Esophagus squamous epithelium (tissue), 5 donors: ENCODE results near the gene TGFB1I1. TPM values are rescaled to one million over a fixed set of nuclear protein-coding genes. Genes with fewer than 3 reads are reported as not detected.
"Not testable (repeated sequence)": the region's sequence is repeated elsewhere in the genome, so short reads cannot be mapped to it uniquely, and the experiment has no call there.

Source experiments
- DNase-seq: peaks from one replicate; lab custom pipeline; 2025; lab: John Stamatoyannopoulos, UW
- H3K27ac ChIP-seq, 4 donors: fragments of 200-600 bp; sonication (generic); one replicate each; pipeline ENCODE4 v1.5.1; 2016 to 2019; ENCODE audit warnings: mild to moderate bottlenecking in 1 of 4
- H3K27me3 ChIP-seq, 4 donors: fragments of 200-600 bp; sonication (generic); 1 replicate in 3 of 4; 2 replicates in 1 of 4; pipeline versions ENCODE4 v1.5.1 to v1.6.0; 2017 to 2021; ENCODE audit warnings: antibody characterized with exemption in 1 of 4
- H3K36me3 ChIP-seq, 3 donors: fragments of 200-600 bp; sonication (generic); one replicate each; pipeline ENCODE4 v1.5.1; 2016 to 2019
- H3K4me1 ChIP-seq, 3 donors: fragments of 200-600 bp; sonication (generic); one replicate each; pipeline ENCODE4 v1.5.1; 2017 to 2019
- H3K4me3 ChIP-seq, 4 donors: fragments of 200-600 bp; sonication (generic); 1 replicate in 3 of 4; 2 replicates in 1 of 4; pipeline ENCODE4 v1.5.1; 2016 to 2019; ENCODE audit warnings: mild to moderate bottlenecking in 2 of 4, moderate library complexity in 1 of 4
- H3K9me3 ChIP-seq, 3 donors: fragments of 200-600 bp; sonication (generic); one replicate each; pipeline ENCODE4 v1.5.1; 2016 to 2019
- CTCF ChIP-seq, 6 experiments: fragments of 450-650 bp in 4 of 6; fragments of 200-600 bp in 2 of 6; sonication (generic) in 2 of 6; IDR thresholded peaks; one replicate each; pipeline ENCODE4 v1.5.1; 2016 to 2019; ENCODE audit warnings: antibody characterized with exemption in 6 of 6, mild to moderate bottlenecking in 4 of 6, moderate library complexity in 4 of 6
- POLR2A ChIP-seq, 4 donors: fragments of 450-650 bp; IDR thresholded peaks; one replicate each; pipeline ENCODE4 v1.6.1; 2017; ENCODE audit warnings: antibody characterized with exemption in 4 of 4, mild to moderate bottlenecking in 4 of 4, moderate library complexity in 3 of 4
- WGBS, 2 donors: methylation state at CpG; one replicate each; pipeline ENCODE4 v1.1.5; 2018; 5-methylcytosine and 5-hydroxymethylcytosine counted together
- intact Hi-C: fragments of 100-400 bp; cut with DNase I; formaldehyde crosslinking; loops from one replicate; pipeline ENCODE4 v1.15.0; 2022
- total RNA-seq, 4 donors: library from RNA; depleted of rRNA; stranded (reverse); fragments of >200 nt; gene quantifications; one replicate each; pipeline ENCODE4 v1.1.0, GENCODE V29; 2016
- donor health status: DM: yes; HTN: yes; CAD: no.

Gene TGFB1I1
- total RNA-seq, 4 donors from 2014 or later: 7.5 to 70.6 (median 11.1) TPM

- DNase-seq: no peak
- no peaks in the 10 kb centered on the region for H3K36me3 ChIP-seq
- H3K27me3 ChIP-seq: peaks cover 0 to 6% (median 0%) of the 10 kb centered on the region in 4 donors
- TF ChIP-seq POLR2A (IDR thresholded peaks at IDR 0.05) (no peak), CTCF (IDR thresholded peaks at IDR 0.05) (no peak)
- no peaks in the 10 kb centered on the region for H3K9me3 ChIP-seq
- H3K27ac ChIP-seq: no peak overlapping the region
- WGBS, 2 donors: 59 to 75% methylated on average over 2 of the region's 2 CpGs
- no peak overlapping the region for H3K4me3 ChIP-seq
- H3K4me1 ChIP-seq: no peaks in the 10 kb centered on the region
- intact Hi-C loops: no loop called here
These were observed 47.9 kb downstream of the TGFB1I1 start for GRCh38 chr16:31519759-31520431.

- Histone ChIP-seq H3K4me1 (no peaks in the 10 kb centered on the region), H3K9me3 (no peaks in the 10 kb centered on the region), H3K4me3 (no peak overlapping the region), H3K36me3 (no peaks in the 10 kb centered on the region), H3K27ac (no peak overlapping the region), H3K27me3 (peaks cover 0 to 6% (median 0%) of the 10 kb centered on the region in 4 donors)
- TF ChIP-seq POLR2A (IDR thresholded peaks at IDR 0.05) (no peak), CTCF (IDR thresholded peaks at IDR 0.05) (no peak)
- DNase-seq: no peak
- 73 to 92% methylated on average over 3 of the region's 3 CpGs for WGBS, 2 donors
- intact Hi-C loops: no loop called here
These were observed 49.4 kb downstream of the TGFB1I1 start for GRCh38 chr16:31521368-31521767.

GRCh38 chr16:31522071-31522470 is 50.1 kb downstream of the TGFB1I1 start:
- TF ChIP-seq POLR2A (IDR thresholded peaks at IDR 0.05) (no peak), CTCF (IDR thresholded peaks at IDR 0.05) (no peak)
- intact Hi-C loops: no loop called here
- H3K27ac ChIP-seq: no peak overlapping the region
- 68 to 92% methylated on average over 3 to 6 of the region's 6 CpGs for WGBS, 2 donors
- peaks cover 0 to 7% (median 0%) of the 10 kb centered on the region in 4 donors for H3K27me3 ChIP-seq
- no peaks in the 10 kb centered on the region for H3K36me3 ChIP-seq
- H3K4me3 ChIP-seq: no peak overlapping the region
- no peak for DNase-seq
- no peaks in the 10 kb centered on the region for H3K4me1 ChIP-seq
- H3K9me3 ChIP-seq: no peaks in the 10 kb centered on the region

GRCh38 chr16:31523768-31524167 is 51.8 kb downstream of the TGFB1I1 start:
- H3K4me3 ChIP-seq, H3K4me1 ChIP-seq, H3K9me3 ChIP-seq, H3K36me3 ChIP-seq, DNase-seq, intact Hi-C loops, H3K27ac ChIP-seq: not testable (repeated sequence)
- WGBS, 2 donors: 67 to 71% methylated on average over 1 of the region's 6 CpGs
- H3K27me3 ChIP-seq: peaks cover 0 to 24% (median 0%) of the 10 kb centered on the region in 4 donors

GRCh38 chr16:31525113-31525512 is 53.2 kb downstream of the TGFB1I1 start:
- Histone ChIP-seq H3K27me3 (peaks cover 0 to 37% (median 0%) of the 10 kb centered on the region in 4 donors), H3K27ac (no peak overlapping the region), H3K36me3 (no peaks in the 10 kb centered on the region), H3K9me3 (no peaks in the 10 kb centered on the region), H3K4me3 (no peak overlapping the region), H3K4me1 (peaks cover 0 to 18% (median 3%) of the 10 kb centered on the region in 3 donors)
- no peak for TF ChIP-seq POLR2A (IDR thresholded peaks at IDR 0.05)
- TF ChIP-seq CTCF (IDR thresholded peaks at IDR 0.05): no peak
- intact Hi-C loops: no loop called here
- 79 to 97% methylated on average over 3 of the region's 3 CpGs for WGBS, 2 donors
- DNase-seq: no peak

Other genes with a start within 250 kb of the TGFB1I1 start
- 10 to 100 TPM in 1 of 4 donors, 1 to 10 TPM in 1, under 1 TPM in 2; 0.19 to 20.2 (median 3.1) TPM for gene ITGAM, start 212.2 kb upstream of the TGFB1I1 start, total RNA-seq
- gene ITGAX, start 117.0 kb upstream of the TGFB1I1 start, total RNA-seq: 1 to 10 TPM in 2 of 4 donors, under 1 TPM in 2; 0.82 to 4.5 (median 1.8) TPM
- under 1 TPM in 1 of 4 donors, not detected in 3; 0.19 TPM for gene ITGAD, start 78.8 kb upstream of the TGFB1I1 start, total RNA-seq
- not detected for gene COX6A2, start 43.8 kb upstream of the TGFB1I1 start, total RNA-seq
- 1 to 10 TPM in 1 of 4 donors, under 1 TPM in 3; 0.31 to 1.2 (median 0.95) TPM for gene ZNF843, start 29.4 kb upstream of the TGFB1I1 start, total RNA-seq
- gene ARMC5, start 12.7 kb upstream of the TGFB1I1 start, total RNA-seq: 10 to 100 TPM in 1 of 4 donors, 1 to 10 TPM in 3; 5.9 to 14.8 (median 9.7) TPM
- gene SLC5A2, start 11.0 kb downstream of the TGFB1I1 start, total RNA-seq: not detected
- gene RUSF1, start 36.2 kb downstream of the TGFB1I1 start, total RNA-seq: 10 to 100 TPM; 33.7 to 52.3 (median 39.1) TPM
- not detected for gene AHSP, start 55.7 kb downstream of the TGFB1I1 start, total RNA-seq